HepG2 (cell line): ENCODE results near the gene FAM83E.

Source experiments
- ATF2 ChIP-seq: sonication (generic); formaldehyde crosslinking; IDR thresholded peaks from 2 replicates; pipeline ENCODE4 v1.4.0; 2020; ENCODE audit warnings: missing genetic modification reagents
- CTCF ChIP-seq: sonication (generic); formaldehyde crosslinking; IDR thresholded peaks from 2 replicates; pipeline ENCODE4 v1.5.0; 2020; ENCODE audit warnings: mild to moderate bottlenecking, missing genetic modification reagents, moderate library complexity
- DDIT3 ChIP-seq: sonication (generic); formaldehyde crosslinking; IDR thresholded peaks from 2 replicates; pipeline ENCODE4 v1.4.0; 2020; ENCODE audit warnings: mild to moderate bottlenecking, missing genetic modification reagents
- EZH2 ChIP-seq: conservative IDR thresholded peaks from 2 replicates; pipeline ENCODE4 v1.6.1; 2012; ENCODE audit warnings: mild to moderate bottlenecking, low read depth, low read length, moderate library complexity
- FOXA3 ChIP-seq: IDR thresholded peaks from 2 replicates; pipeline ENCODE4 v1.6.1; 2016; ENCODE audit warnings: missing genetic modification reagents, missing compliant biosample characterization
- NFRKB ChIP-seq: fragments of 450-650 bp; IDR thresholded peaks from 2 replicates; pipeline ENCODE4 v1.6.1; 2017
- REST ChIP-seq, 2 experiments: IDR thresholded peaks; 2 replicates each; pipeline ENCODE4 v1.6.1; 2011 to 2012; ENCODE audit warnings: low read length in 2 of 2, borderline replicate concordance in 1 of 2, low read depth in 1 of 2, mild to moderate bottlenecking in 1 of 2, moderate library complexity in 1 of 2
- SP1 ChIP-seq, 2 experiments: fragments of 450-650 bp in 1 of 2; sonication (generic) in 1 of 2; formaldehyde crosslinking in 1 of 2; IDR thresholded peaks; 2 replicates each; pipeline versions ENCODE4 v1.4.0 to v1.6.1; 2016 to 2020; ENCODE audit warnings: missing genetic modification reagents in 1 of 2
- TGIF2 ChIP-seq: IDR thresholded peaks from 2 replicates; pipeline ENCODE4 v1.6.1; 2016; ENCODE audit warnings: control low read depth, missing compliant biosample characterization
- TIGD3 ChIP-seq: sonication (generic); formaldehyde crosslinking; IDR thresholded peaks from 2 replicates; pipeline ENCODE4 v1.5.1; 2020; ENCODE audit warnings: mild to moderate bottlenecking, missing genetic modification reagents, borderline replicate concordance

- no peak for TF ChIP-seq TIGD3
- TF ChIP-seq ATF2 (CRISPR knock-in tag) = no peak
- TF ChIP-seq EZH2 = no peak
- TF ChIP-seq FOXA3 = no peak
- TF ChIP-seq REST (IDR thresholded peaks at IDR 0.05; ENCODE audit: borderline replicate concordance in 1 of 2, low read depth in 1 of 2, low read length in 2 of 2) = no peak
- TF ChIP-seq TGIF2 (CRISPR knock-in tag) = no peak
- no peak for TF ChIP-seq CTCF (CRISPR knock-in tag)
- TF ChIP-seq SP1 (IDR thresholded peaks at IDR 0.05) = no peak
- TF ChIP-seq SP1 (CRISPR knock-in tag; IDR thresholded peaks at IDR 0.05) = no peak
- no peak for TF ChIP-seq DDIT3 (CRISPR knock-in tag)
- TF ChIP-seq NFRKB = no peak
Measured at GRCh38 chr19:48596679-48597465, 18.0 kb downstream of the FAM83E start.
